Endometrial microvascular endothelial cells (primary cell): Measurements from ENCODE around the gene CRIP2. TPM values are rescaled to one million over a fixed set of nuclear protein-coding genes. Genes with fewer than 3 reads are reported as not detected.

Experiments
- in situ Hi-C: cut with HindIII; loops from 2 replicates; pipeline ENCODE4 v1.10.0; 2017; ENCODE audit warnings: low sequenced_read_pairs, low pct_unique_long_range_greater_than_20kb; ENCODE audit errors: inconsistent ontology term
- total RNA-seq: library from RNA; depleted of rRNA; stranded (reverse); fragments of >200 nt; gene quantifications from one replicate; pipeline ENCODE4 v1.2.3, GENCODE V29; 2015; ENCODE audit errors: inconsistent ontology term

CRIP2 gene
- total RNA-seq, 1 donor from 2014 or later, result 262 TPM

GRCh38 chr14:105502446-105503295, 28.1 kb downstream of the CRIP2 start:
- in situ Hi-C loops, result no loop called here

GRCh38 chr14:105503296-105503640, 28.6 kb downstream of the CRIP2 start:
- in situ Hi-C loops, result no loop called here

GRCh38 chr14:105503935-105504692, 29.5 kb downstream of the CRIP2 start:
- in situ Hi-C loops, result no loop called here

- in situ Hi-C loops, result no loop called here
These were observed 30.5 kb downstream of the CRIP2 start for GRCh38 chr14:105505101-105505500.

GRCh38 chr14:105507247-105507646, 32.6 kb downstream of the CRIP2 start:
- in situ Hi-C loops, result no loop called here

- in situ Hi-C loops, result no loop called here
These were observed 33.4 kb downstream of the CRIP2 start for GRCh38 chr14:105508069-105508468.

- in situ Hi-C loops, result no loop called here
These were observed 34.0 kb downstream of the CRIP2 start for GRCh38 chr14:105508601-105509000.

- in situ Hi-C loops, result no loop called here
These were observed 42.5 kb downstream of the CRIP2 start for GRCh38 chr14:105517096-105517495.

GRCh38 chr14:105519946-105520698, 45.5 kb downstream of the CRIP2 start:
- in situ Hi-C loops, result no loop called here

GRCh38 chr14:105525326-105525725, 50.7 kb downstream of the CRIP2 start:
- in situ Hi-C loops, result no loop called here

- in situ Hi-C loops, result no loop called here
These were observed 51.5 kb downstream of the CRIP2 start, which contains the start of gene TMEM121 for GRCh38 chr14:105525861-105526775. TMEM121 (plus strand) TSS chr14:105526583; CDS start chr14:105528835, 2,252 bp downstream.

GRCh38 chr14:105526776-105527380, 52.3 kb downstream of the CRIP2 start:
- in situ Hi-C loops, result no loop called here

- in situ Hi-C loops, result no loop called here
These were observed 52.8 kb downstream of the CRIP2 start for GRCh38 chr14:105527381-105527825.

- in situ Hi-C loops, result no loop called here
These were observed 53.4 kb downstream of the CRIP2 start for GRCh38 chr14:105527826-105528585.

GRCh38 chr14:105528586-105529318, 54.1 kb downstream of the CRIP2 start:
- in situ Hi-C loops, result no loop called here

- in situ Hi-C loops, result no loop called here
These were observed 54.6 kb downstream of the CRIP2 start for GRCh38 chr14:105529319-105529568.
